Chondrocyte (in vitro differentiated cells): ENCODE results near the gene LRP2. TPM values are rescaled to one million over a fixed set of nuclear protein-coding genes. Genes with fewer than 3 reads are reported as not detected.
"Not testable (repeated sequence)": the region's sequence is repeated elsewhere in the genome, so short reads cannot be mapped to it uniquely, and the experiment has no call there.

Experiments
- DNase-seq: peaks from one replicate; pipeline ENCODE4 v3.0.0; 2021; ENCODE audit warnings: mixed read lengths, low spot score
- H3K27ac Mint-ChIP-seq: one replicate; pipeline ENCODE4 v1.8.0; 2021; ENCODE audit warnings: mild to moderate bottlenecking, moderate library complexity, mixed read lengths; ENCODE audit not compliant: unreplicated experiment
- H3K27me3 Mint-ChIP-seq: 2 replicates; pipeline ENCODE4 v1.8.0; 2021; ENCODE audit warnings: low read depth, mixed read lengths
- H3K36me3 Mint-ChIP-seq: 2 replicates; pipeline ENCODE4 v1.8.0; 2021; ENCODE audit warnings: low read depth, mixed read lengths
- H3K4me1 Mint-ChIP-seq: 2 replicates; pipeline ENCODE4 v1.8.0; 2021; ENCODE audit warnings: low read depth, mild to moderate bottlenecking, mixed read lengths
- H3K4me3 Mint-ChIP-seq: one replicate; pipeline ENCODE4 v1.8.0; 2021; ENCODE audit warnings: mild to moderate bottlenecking, moderate library complexity, mixed read lengths; ENCODE audit not compliant: unreplicated experiment
- H3K9me3 Mint-ChIP-seq: 2 replicates; pipeline ENCODE4 v1.8.0; 2021; ENCODE audit warnings: low read depth, mixed read lengths
- CTCF ChIP-seq: fragments of 200-600 bp; sonication (generic); IDR thresholded peaks from 2 replicates; pipeline ENCODE4 v1.5.0; 2021; ENCODE audit warnings: antibody characterized with exemption, mild to moderate bottlenecking, moderate library complexity
- total RNA-seq: library from RNA; stranded (reverse); gene quantifications from 3 replicates; pipeline ENCODE4 v1.2.1, GENCODE V29; 2021

The LRP2 gene
- total RNA-seq, 1 donor from 2014 or later = not detected

DNA sequence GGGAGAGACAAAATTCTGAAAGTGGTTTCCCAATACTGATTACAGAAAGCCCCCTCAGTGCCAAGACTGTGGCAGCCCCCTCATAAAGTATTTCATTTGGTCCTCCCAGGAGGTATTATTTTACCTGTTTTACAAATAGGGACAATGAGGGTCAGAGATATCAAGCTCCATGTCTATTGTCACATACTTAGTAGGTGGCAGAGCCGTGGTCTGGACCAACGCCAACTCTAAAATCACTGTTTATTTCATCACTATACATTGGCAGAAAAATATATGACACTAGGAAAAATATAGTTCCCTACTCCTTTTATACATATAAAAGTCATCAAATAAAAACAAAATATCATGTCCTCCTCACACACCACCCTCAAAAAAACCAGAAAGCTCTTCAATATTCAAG is 224.4 kb downstream of the LRP2 start:
- Mint-ChIP-seq H3K27ac (no peak overlapping the region), H3K4me1 (no peaks in the 10 kb centered on the region), H3K4me3 (no peak overlapping the region), H3K9me3 (no peaks in the 10 kb centered on the region), H3K27me3 (no peaks in the 10 kb centered on the region), H3K36me3 (no peaks in the 10 kb centered on the region)
- no peak for TF ChIP-seq CTCF
- DNase-seq = no peak

DNA sequence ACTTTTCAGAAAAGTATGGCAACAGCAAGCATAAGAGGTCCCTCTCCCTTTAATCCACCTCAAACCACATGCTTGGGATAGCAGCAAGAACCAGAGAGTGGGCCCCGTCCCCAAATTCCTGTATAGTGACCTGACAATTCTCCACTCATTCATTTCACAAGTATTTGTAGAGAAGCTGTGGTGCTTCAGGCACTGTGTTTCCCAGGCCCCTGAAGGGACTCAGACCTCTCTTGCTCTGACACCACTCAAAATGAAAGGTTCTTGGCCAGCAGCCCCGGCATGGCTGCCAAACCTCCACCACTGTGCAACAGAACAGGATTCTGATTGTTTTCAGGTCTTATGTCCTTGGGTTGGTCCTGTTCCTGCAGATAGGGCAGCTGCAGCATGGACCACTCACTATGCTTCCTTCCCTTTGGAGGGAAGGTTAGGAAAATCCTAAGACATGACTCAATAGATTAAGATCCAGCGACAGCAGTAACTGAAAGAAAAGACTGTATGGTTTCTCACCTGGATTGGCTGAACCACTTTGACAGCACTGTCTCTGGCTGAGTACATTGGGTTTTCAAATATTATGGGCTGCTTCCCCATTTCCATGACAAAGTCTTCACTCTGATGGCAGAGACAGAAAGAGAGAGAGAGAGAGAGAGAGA is 225.3 kb downstream of the LRP2 start:
- no peak for TF ChIP-seq CTCF
- Mint-ChIP-seq H3K27ac (no peak overlapping the region), H3K4me3 (no peak overlapping the region), H3K9me3 (no peaks in the 10 kb centered on the region), H3K4me1 (no peaks in the 10 kb centered on the region), H3K27me3 (peaks cover 3% of the 10 kb centered on the region), H3K36me3 (no peaks in the 10 kb centered on the region)
- DNase-seq = no peak

GRCh38 chr2:169136428-169136827 is 225.9 kb downstream of the LRP2 start:
- not testable (repeated sequence) for H3K4me3 Mint-ChIP-seq, H3K36me3 Mint-ChIP-seq, H3K9me3 Mint-ChIP-seq, H3K4me1 Mint-ChIP-seq, H3K27ac Mint-ChIP-seq, H3K27me3 Mint-ChIP-seq, DNase-seq

GRCh38 chr2:169134272-169134671 is 228.1 kb downstream of the LRP2 start:
- H3K27ac Mint-ChIP-seq, H3K4me3 Mint-ChIP-seq, DNase-seq, H3K27me3 Mint-ChIP-seq, H3K36me3 Mint-ChIP-seq, H3K4me1 Mint-ChIP-seq, H3K9me3 Mint-ChIP-seq: not testable (repeated sequence)

GRCh38 chr2:169131587-169132512 is 230.5 kb downstream of the LRP2 start:
- H3K27ac Mint-ChIP-seq = no peak overlapping the region
- H3K27me3 Mint-ChIP-seq = peaks cover 7% of the 10 kb centered on the region
- H3K36me3 Mint-ChIP-seq = no peaks in the 10 kb centered on the region
- H3K9me3 Mint-ChIP-seq = no peaks in the 10 kb centered on the region
- TF ChIP-seq CTCF = peak; percentile 89
- no peak overlapping the region for H3K4me3 Mint-ChIP-seq
- no peak for DNase-seq
- no peaks in the 10 kb centered on the region for H3K4me1 Mint-ChIP-seq

GRCh38 chr2:169129703-169130243 is 232.6 kb downstream of the LRP2 start:
- no peak overlapping the region for H3K27ac Mint-ChIP-seq
- H3K4me1 Mint-ChIP-seq = no peaks in the 10 kb centered on the region
- no peak for TF ChIP-seq CTCF
- no peak overlapping the region for H3K4me3 Mint-ChIP-seq
- no peaks in the 10 kb centered on the region for H3K36me3 Mint-ChIP-seq
- no peak for DNase-seq
- H3K27me3 Mint-ChIP-seq = peaks cover 17% of the 10 kb centered on the region
- H3K9me3 Mint-ChIP-seq = no peaks in the 10 kb centered on the region
